ENCODE data around the gene RTP2.
A peak's percentile ranks its signal among the peaks of the same experiment; 100 is the strongest.

DNA sequence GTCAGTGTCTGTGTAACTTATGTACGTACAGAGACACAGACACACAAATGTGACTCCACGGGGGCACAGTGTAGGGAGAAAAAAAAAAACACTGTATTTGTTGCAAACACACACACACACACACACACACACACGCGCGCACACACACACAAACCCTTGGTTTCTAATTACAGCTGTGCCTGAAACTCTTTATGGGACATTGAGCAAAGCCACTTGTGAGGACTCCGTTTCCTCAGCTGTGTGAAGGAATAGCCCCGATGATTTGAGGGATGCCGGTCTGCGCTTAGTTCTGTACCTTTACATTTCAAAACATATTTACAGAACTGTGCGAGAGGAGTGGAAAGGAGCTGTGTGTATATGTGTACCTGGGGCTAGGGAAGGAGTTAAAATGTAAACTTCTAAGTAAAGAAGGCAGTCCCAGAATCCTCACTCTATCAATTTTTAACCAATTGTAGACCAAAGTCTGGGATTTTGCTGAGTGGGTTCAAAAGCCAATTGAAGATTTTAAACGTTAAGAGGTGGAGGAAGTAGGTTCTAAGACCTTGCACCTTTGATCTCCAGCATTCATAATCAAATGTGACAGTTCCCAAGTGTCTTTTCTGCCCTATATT lies 48.3 kb upstream of the RTP2 start:
- 0 out of 2 replicates have a peak, but pooled peaks have one; percentile 14 for TF ChIP-seq ZNF558 (tag by site-specific recombination; IDR thresholded peaks at IDR 0.05)
- TF ChIP-seq ZNF394 (tag by site-specific recombination; IDR thresholded peaks at IDR 0.05; ENCODE audit: borderline replicate concordance): no peak
- TF ChIP-seq GLIS1 (tag by site-specific recombination; IDR thresholded peaks at IDR 0.05): no peak
- TF ChIP-seq SALL2 (tag by site-specific recombination; IDR thresholded peaks at IDR 0.05; ENCODE audit: borderline replicate concordance): no peak
- no peak for TF ChIP-seq ZBTB7A (tag by site-specific recombination; IDR thresholded peaks at IDR 0.05; ENCODE audit: low read depth)
- TF ChIP-seq, protein P1, sequence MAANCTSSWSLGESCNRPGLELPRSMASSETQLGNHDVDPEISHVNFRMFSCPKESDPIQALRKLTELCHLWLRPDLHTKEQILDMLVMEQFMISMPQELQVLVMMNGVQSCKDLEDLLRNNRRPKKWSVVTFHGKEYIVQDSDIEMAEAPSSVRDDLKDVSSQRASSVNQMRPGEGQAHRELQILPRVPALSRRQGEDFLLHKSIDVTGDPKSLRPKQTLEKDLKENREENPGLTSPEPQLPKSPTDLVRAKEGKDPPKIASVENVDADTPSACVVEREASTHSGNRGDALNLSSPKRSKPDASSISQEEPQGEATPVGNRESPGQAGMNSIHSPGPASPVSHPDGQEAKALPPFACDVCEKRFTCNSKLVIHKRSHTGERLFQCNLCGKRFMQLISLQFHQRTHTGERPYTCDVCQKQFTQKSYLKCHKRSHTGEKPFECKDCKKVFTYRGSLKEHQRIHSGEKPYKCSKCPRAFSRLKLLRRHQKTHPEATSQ (tag by site-specific recombination; IDR thresholded peaks at IDR 0.05): no peak
- no peak for TF ChIP-seq ZNF23 (tag by site-specific recombination; IDR thresholded peaks at IDR 0.05; ENCODE audit: borderline replicate concordance)
- no peak for TF ChIP-seq OSR2 (tag by site-specific recombination; IDR thresholded peaks at IDR 0.05)
- TF ChIP-seq ZNF174 (tag by site-specific recombination; IDR thresholded peaks at IDR 0.05): no peak
- no peak for TF ChIP-seq SETDB1 (IDR thresholded peaks at IDR 0.05; ENCODE audit: insufficient read length, low read length)
- TF ChIP-seq, protein P2, sequence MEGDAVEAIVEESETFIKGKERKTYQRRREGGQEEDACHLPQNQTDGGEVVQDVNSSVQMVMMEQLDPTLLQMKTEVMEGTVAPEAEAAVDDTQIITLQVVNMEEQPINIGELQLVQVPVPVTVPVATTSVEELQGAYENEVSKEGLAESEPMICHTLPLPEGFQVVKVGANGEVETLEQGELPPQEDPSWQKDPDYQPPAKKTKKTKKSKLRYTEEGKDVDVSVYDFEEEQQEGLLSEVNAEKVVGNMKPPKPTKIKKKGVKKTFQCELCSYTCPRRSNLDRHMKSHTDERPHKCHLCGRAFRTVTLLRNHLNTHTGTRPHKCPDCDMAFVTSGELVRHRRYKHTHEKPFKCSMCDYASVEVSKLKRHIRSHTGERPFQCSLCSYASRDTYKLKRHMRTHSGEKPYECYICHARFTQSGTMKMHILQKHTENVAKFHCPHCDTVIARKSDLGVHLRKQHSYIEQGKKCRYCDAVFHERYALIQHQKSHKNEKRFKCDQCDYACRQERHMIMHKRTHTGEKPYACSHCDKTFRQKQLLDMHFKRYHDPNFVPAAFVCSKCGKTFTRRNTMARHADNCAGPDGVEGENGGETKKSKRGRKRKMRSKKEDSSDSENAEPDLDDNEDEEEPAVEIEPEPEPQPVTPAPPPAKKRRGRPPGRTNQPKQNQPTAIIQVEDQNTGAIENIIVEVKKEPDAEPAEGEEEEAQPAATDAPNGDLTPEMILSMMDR (tag by site-specific recombination; IDR thresholded peaks at IDR 0.05): no peak
- TF ChIP-seq, protein P3, sequence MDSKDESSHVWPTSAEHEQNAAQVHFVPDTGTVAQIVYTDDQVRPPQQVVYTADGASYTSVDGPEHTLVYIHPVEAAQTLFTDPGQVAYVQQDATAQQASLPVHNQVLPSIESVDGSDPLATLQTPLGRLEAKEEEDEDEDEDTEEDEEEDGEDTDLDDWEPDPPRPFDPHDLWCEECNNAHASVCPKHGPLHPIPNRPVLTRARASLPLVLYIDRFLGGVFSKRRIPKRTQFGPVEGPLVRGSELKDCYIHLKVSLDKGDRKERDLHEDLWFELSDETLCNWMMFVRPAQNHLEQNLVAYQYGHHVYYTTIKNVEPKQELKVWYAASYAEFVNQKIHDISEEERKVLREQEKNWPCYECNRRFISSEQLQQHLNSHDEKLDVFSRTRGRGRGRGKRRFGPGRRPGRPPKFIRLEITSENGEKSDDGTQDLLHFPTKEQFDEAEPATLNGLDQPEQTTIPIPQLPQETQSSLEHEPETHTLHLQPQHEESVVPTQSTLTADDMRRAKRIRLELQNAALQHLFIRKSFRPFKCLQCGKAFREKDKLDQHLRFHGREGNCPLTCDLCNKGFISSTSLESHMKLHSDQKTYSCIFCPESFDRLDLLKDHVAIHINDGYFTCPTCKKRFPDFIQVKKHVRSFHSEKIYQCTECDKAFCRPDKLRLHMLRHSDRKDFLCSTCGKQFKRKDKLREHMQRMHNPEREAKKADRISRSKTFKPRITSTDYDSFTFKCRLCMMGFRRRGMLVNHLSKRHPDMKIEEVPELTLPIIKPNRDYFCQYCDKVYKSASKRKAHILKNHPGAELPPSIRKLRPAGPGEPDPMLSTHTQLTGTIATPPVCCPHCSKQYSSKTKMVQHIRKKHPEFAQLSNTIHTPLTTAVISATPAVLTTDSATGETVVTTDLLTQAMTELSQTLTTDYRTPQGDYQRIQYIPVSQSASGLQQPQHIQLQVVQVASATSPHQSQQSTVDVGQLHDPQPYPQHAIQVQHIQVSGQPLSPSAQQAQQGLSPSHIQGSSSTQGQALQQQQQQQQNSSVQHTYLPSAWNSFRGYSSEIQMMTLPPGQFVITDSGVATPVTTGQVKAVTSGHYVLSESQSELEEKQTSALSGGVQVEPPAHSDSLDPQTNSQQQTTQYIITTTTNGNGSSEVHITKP (tag by site-specific recombination; IDR thresholded peaks at IDR 0.05): no peak; the same call in none of the 2 replicates
- TF ChIP-seq, protein P4, sequence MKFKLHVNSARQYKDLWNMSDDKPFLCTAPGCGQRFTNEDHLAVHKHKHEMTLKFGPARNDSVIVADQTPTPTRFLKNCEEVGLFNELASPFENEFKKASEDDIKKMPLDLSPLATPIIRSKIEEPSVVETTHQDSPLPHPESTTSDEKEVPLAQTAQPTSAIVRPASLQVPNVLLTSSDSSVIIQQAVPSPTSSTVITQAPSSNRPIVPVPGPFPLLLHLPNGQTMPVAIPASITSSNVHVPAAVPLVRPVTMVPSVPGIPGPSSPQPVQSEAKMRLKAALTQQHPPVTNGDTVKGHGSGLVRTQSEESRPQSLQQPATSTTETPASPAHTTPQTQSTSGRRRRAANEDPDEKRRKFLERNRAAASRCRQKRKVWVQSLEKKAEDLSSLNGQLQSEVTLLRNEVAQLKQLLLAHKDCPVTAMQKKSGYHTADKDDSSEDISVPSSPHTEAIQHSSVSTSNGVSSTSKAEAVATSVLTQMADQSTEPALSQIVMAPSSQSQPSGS (tag by site-specific recombination; IDR thresholded peaks at IDR 0.05; ENCODE audit: low read depth): no peak
- TF ChIP-seq ZNF549 (tag by site-specific recombination; IDR thresholded peaks at IDR 0.05): no peak
